Breast epithelium (tissue), 3 donors: ENCODE results near the gene USP46. TPM values are rescaled to one million over a fixed set of nuclear protein-coding genes. Genes with fewer than 3 reads are reported as not detected.

Experiments
- total RNA-seq, 3 donors: library from RNA; depleted of rRNA; stranded (reverse); fragments of >200 nt; gene quantifications; one replicate each; pipeline ENCODE4 v1.1.0, GENCODE V29; 2016

The USP46 gene
- total RNA-seq, 3 donors from 2014 or later, result 8.0 to 16.8 (median 14.1) TPM

Other genes starting within 250 kb of the USP46 start
- gene ERVMER34-1, start 92.1 kb upstream of the USP46 start, total RNA-seq, result 1 to 10 TPM in 2 of 3 donors, not detected in 1; 1.6 to 2.8 TPM
- 1 to 10 TPM in 2 of 3 donors, not detected in 1; 3.1 to 4.9 TPM for gene RASL11B, start 203.0 kb upstream of the USP46 start, total RNA-seq